Endothelial cell (in vitro differentiated cells): ENCODE data around the gene CFAP65. TPM values are rescaled to one million over a fixed set of nuclear protein-coding genes. Genes with fewer than 3 reads are reported as not detected.

Experiments used
- DNase-seq: peaks from one replicate; pipeline ENCODE4 v3.0.0; 2021; ENCODE audit warnings: low spot score
- H3K27ac Mint-ChIP-seq: one replicate; pipeline ENCODE4 v1.8.0; 2021; ENCODE audit warnings: mixed read lengths, inconsistent platforms; ENCODE audit not compliant: unreplicated experiment
- H3K27me3 Mint-ChIP-seq: one replicate; pipeline ENCODE4 v1.8.0; 2021; ENCODE audit warnings: mild to moderate bottlenecking, moderate library complexity, mixed read lengths, inconsistent platforms; ENCODE audit not compliant: unreplicated experiment
- H3K36me3 Mint-ChIP-seq: one replicate; pipeline ENCODE4 v1.8.0; 2021; ENCODE audit warnings: mild to moderate bottlenecking, low read depth, mixed read lengths, inconsistent platforms; ENCODE audit not compliant: unreplicated experiment
- H3K4me1 Mint-ChIP-seq: one replicate; pipeline ENCODE4 v1.8.0; 2021; ENCODE audit warnings: mild to moderate bottlenecking, mixed read lengths, inconsistent platforms; ENCODE audit not compliant: unreplicated experiment
- H3K4me3 Mint-ChIP-seq: one replicate; pipeline ENCODE4 v1.8.0; 2021; ENCODE audit warnings: mild to moderate bottlenecking, mixed read lengths, inconsistent platforms; ENCODE audit not compliant: unreplicated experiment
- H3K9me3 Mint-ChIP-seq: one replicate; pipeline ENCODE4 v1.8.0; 2021; ENCODE audit warnings: mixed read lengths, inconsistent platforms; ENCODE audit not compliant: unreplicated experiment
- CTCF ChIP-seq: fragments of 200-600 bp; sonication (generic); IDR thresholded peaks from one replicate; pipeline ENCODE4 v1.5.0; 2021; ENCODE audit warnings: antibody characterized with exemption; ENCODE audit not compliant: unreplicated experiment
- microRNA-seq: library from miRNA; unstranded; fragments of <30 nt; microRNA quantifications from one replicate; pipeline ENCODE4, GENCODE V29; 2020; ENCODE audit not compliant: unreplicated experiment
- total RNA-seq: library from RNA; stranded (reverse); fragmentation: NEBNext Ultra II Directional; extraction: Animal tissue kit (Norgen Biotek cat#: 25700); gene quantifications from one replicate; pipeline ENCODE4 v1.2.1, GENCODE V29; 2021; ENCODE audit not compliant: unreplicated experiment

Gene CFAP65
- total RNA-seq, 1 donor from 2014 or later: 0.59 TPM

- H3K27ac Mint-ChIP-seq: no peak overlapping the region
- H3K36me3 Mint-ChIP-seq: peaks cover 4% of the 10 kb centered on the region
- no peak overlapping the region for H3K4me3 Mint-ChIP-seq
- no peak for DNase-seq
- peaks cover 34% of the 10 kb centered on the region for H3K27me3 Mint-ChIP-seq
- H3K9me3 Mint-ChIP-seq: no peaks in the 10 kb centered on the region
- no peaks in the 10 kb centered on the region for H3K4me1 Mint-ChIP-seq
- no peak for TF ChIP-seq CTCF
Observed at GRCh38 chr2:218954541-218955300, 86.6 kb downstream of the CFAP65 start.

GRCh38 chr2:218953366-218953954 lies 87.9 kb downstream of the CFAP65 start:
- no peaks in the 10 kb centered on the region for H3K9me3 Mint-ChIP-seq
- H3K4me1 Mint-ChIP-seq: no peaks in the 10 kb centered on the region
- no peak for DNase-seq
- H3K4me3 Mint-ChIP-seq: no peak overlapping the region
- TF ChIP-seq CTCF: no peak
- peaks cover 4% of the 10 kb centered on the region for H3K36me3 Mint-ChIP-seq
- H3K27me3 Mint-ChIP-seq: peaks cover 28% of the 10 kb centered on the region
- no peak overlapping the region for H3K27ac Mint-ChIP-seq

Small RNA genes lying within 50 kb of the gene (microRNA-seq; reads per million reads assigned to microRNA genes)
- 0.70 reads per million, percentile 2 among the genes with 10 or more reads in this experiment for gene MIR3131
- 71.1 reads per million, percentile 79 among the genes with 10 or more reads in this experiment for gene MIR375

Other genes with a start within 250 kb of the CFAP65 start
- not detected for gene PRKAG3, start 209.7 kb downstream of the CFAP65 start, total RNA-seq
- gene WNT6, start 181.7 kb downstream of the CFAP65 start, total RNA-seq: not detected
- not detected for gene WNT10A, start 160.7 kb downstream of the CFAP65 start, total RNA-seq
- gene CDK5R2, start 81.8 kb downstream of the CFAP65 start, total RNA-seq: 0.13 TPM
- 0.56 TPM for gene FEV, start 56.3 kb downstream of the CFAP65 start, total RNA-seq
- gene CRYBA2, start 48.1 kb downstream of the CFAP65 start, total RNA-seq: not detected
- not detected for gene IHH, start 19.4 kb upstream of the CFAP65 start, total RNA-seq
- 11.1 TPM for gene NHEJ1, start 119.3 kb upstream of the CFAP65 start, total RNA-seq
- 1.7 TPM for gene SLC23A3, start 128.5 kb upstream of the CFAP65 start, total RNA-seq
- 47.1 TPM for gene CNPPD1, start 135.4 kb upstream of the CFAP65 start, total RNA-seq
- 90.6 TPM for gene RETREG2, start 136.8 kb upstream of the CFAP65 start, total RNA-seq
- gene ZFAND2B, start 165.3 kb upstream of the CFAP65 start, total RNA-seq: 39.7 TPM
- gene ABCB6, start 177.4 kb upstream of the CFAP65 start, total RNA-seq: 11.4 TPM
- gene ATG9A, start 188.1 kb upstream of the CFAP65 start, total RNA-seq: 48.5 TPM
- gene ANKZF1, start 188.3 kb upstream of the CFAP65 start, total RNA-seq: 43.8 TPM
- 7.3 TPM for gene GLB1L, start 203.9 kb upstream of the CFAP65 start, total RNA-seq
- 29.5 TPM for gene STK16, start 204.0 kb upstream of the CFAP65 start, total RNA-seq
- not detected for gene TUBA4B, start 211.7 kb upstream of the CFAP65 start, total RNA-seq
- gene TUBA4A, start 212.4 kb upstream of the CFAP65 start, total RNA-seq: 18.7 TPM
- gene DNAJB2, start 237.8 kb upstream of the CFAP65 start, total RNA-seq: 64.3 TPM